Neural cell (in vitro differentiated cells): ENCODE data around the gene COL19A1. TPM values are rescaled to one million over a fixed set of nuclear protein-coding genes. Genes with fewer than 3 reads are reported as not detected.
"Not testable (repeated sequence)": the region's sequence is repeated elsewhere in the genome, so short reads cannot be mapped to it uniquely, and the experiment has no call there.

ENCODE experiments used
- H2AFZ ChIP-seq: fragments of 200-600, 300-800 bp; sonication (generic), shearing (Covaris generic); 2 replicates; pipeline ENCODE4 v1.6.0; 2014; ENCODE audit warnings: low read depth, mild to moderate bottlenecking, antibody characterized with exemption, low read length, moderate library complexity
- H3F3A ChIP-seq: fragments of 200-600 bp; shearing (Covaris generic); 2 replicates; pipeline ENCODE4 v1.6.1; 2016; ENCODE audit warnings: mild to moderate bottlenecking, moderate library complexity, mixed read lengths, antibody characterized with exemption, low read length; ENCODE audit not compliant: insufficient read depth, poor library complexity, severe bottlenecking
- H3K27ac ChIP-seq: fragments of 200-600, 300-800 bp; sonication (generic), shearing (Covaris generic); 2 replicates; pipeline ENCODE4 v1.5.1; 2014; ENCODE audit warnings: mild to moderate bottlenecking, low read length, moderate library complexity
- H3K27me3 ChIP-seq: fragments of 300-800, 200-600 bp; sonication (generic), shearing (Covaris generic); 2 replicates; pipeline ENCODE4 v1.6.0; 2014; ENCODE audit warnings: mild to moderate bottlenecking, low read depth, low read length, moderate library complexity; ENCODE audit not compliant: insufficient read depth
- H3K36me3 ChIP-seq: fragments of 300-800, 200-600 bp; sonication (generic), shearing (Covaris generic); 2 replicates; pipeline ENCODE4 v1.5.1; 2014; ENCODE audit warnings: mild to moderate bottlenecking, antibody characterized with exemption, low read length, moderate library complexity; ENCODE audit not compliant: insufficient read depth
- H3K4me2 ChIP-seq: fragments of 300-800, 200-600 bp; sonication (generic), shearing (Covaris generic); 2 replicates; pipeline ENCODE4 v1.6.0; 2014; ENCODE audit warnings: mild to moderate bottlenecking, low read length
- H3K4me3 ChIP-seq: fragments of 300-800, 200-600 bp; sonication (generic), shearing (Covaris generic); 2 replicates; pipeline ENCODE4 v1.5.1; 2014; ENCODE audit warnings: mild to moderate bottlenecking, low read length, moderate library complexity
- H3K79me2 ChIP-seq: fragments of 200-600 bp; shearing (Covaris generic); replicated peaks from 2 replicates; pipeline ENCODE4 v1.6.0; 2014; ENCODE audit warnings: mild to moderate bottlenecking, low read length, moderate library complexity; ENCODE audit not compliant: insufficient read depth
- H3K9ac ChIP-seq: fragments of 300-800, 200-600 bp; sonication (generic), shearing (Covaris generic); 2 replicates; pipeline ENCODE4 v1.6.1; 2016; ENCODE audit warnings: mild to moderate bottlenecking, low read length, mixed read lengths
- H3K9me2 ChIP-seq: fragments of 200-600 bp; shearing (Covaris generic); 2 replicates; pipeline ENCODE4 v1.6.1; 2016; ENCODE audit warnings: mild to moderate bottlenecking, low read length, mixed read lengths; ENCODE audit not compliant: insufficient read depth
- H3K9me3 ChIP-seq: fragments of 200-600, 300-800 bp; sonication (generic), shearing (Covaris generic); 2 replicates; pipeline ENCODE4 v1.6.1; 2016; ENCODE audit warnings: mild to moderate bottlenecking, mixed run types, low read length, moderate library complexity, mixed read lengths
- H4K20me1 ChIP-seq: fragments of 200-600 bp; shearing (Covaris generic); 2 replicates; pipeline ENCODE4 v1.6.1; 2016; ENCODE audit warnings: mild to moderate bottlenecking, mixed run types; ENCODE audit not compliant: insufficient read depth
- CTCF ChIP-seq: fragments of 450-650 bp; IDR thresholded peaks from 2 replicates; pipeline ENCODE4 v1.5.1; 2014; ENCODE audit warnings: antibody characterized with exemption, mild to moderate bottlenecking, moderate library complexity; ENCODE audit not compliant: poor library complexity, severe bottlenecking
- EP300 ChIP-seq: fragments of 450-650 bp; conservative IDR thresholded peaks from 2 replicates; pipeline ENCODE4 v1.6.1; 2014; ENCODE audit warnings: antibody characterized with exemption, mild to moderate bottlenecking, moderate library complexity; ENCODE audit not compliant: poor library complexity, severe bottlenecking
- EZH2 ChIP-seq: fragments of 200-600, 300-800 bp; shearing (Covaris generic), sonication (generic); IDR thresholded peaks from 2 replicates; pipeline ENCODE4 v1.6.1; 2014; ENCODE audit warnings: antibody characterized with exemption, low read length, borderline replicate concordance, mild to moderate bottlenecking; ENCODE audit not compliant: insufficient read depth, poor library complexity, severe bottlenecking
- MXI1 ChIP-seq: fragments of 450-650 bp; conservative IDR thresholded peaks from 2 replicates; pipeline ENCODE4 v1.6.1; 2014; ENCODE audit warnings: antibody characterized with exemption, mild to moderate bottlenecking; ENCODE audit not compliant: poor library complexity, severe bottlenecking
- POLR2AphosphoS5 ChIP-seq: IDR thresholded peaks from 2 replicates; pipeline ENCODE4 v1.6.1; 2012
- RAD21 ChIP-seq: fragments of 450-650 bp; conservative IDR thresholded peaks from 2 replicates; pipeline ENCODE4 v1.6.1; 2014; ENCODE audit warnings: antibody characterized with exemption, mild to moderate bottlenecking, moderate library complexity
- REST ChIP-seq: IDR thresholded peaks from 2 replicates; pipeline ENCODE4 v1.6.1; 2012; ENCODE audit warnings: borderline replicate concordance
- SMC3 ChIP-seq: fragments of 450-650 bp; conservative IDR thresholded peaks from 2 replicates; pipeline ENCODE4 v1.6.1; 2014; ENCODE audit warnings: antibody characterized with exemption, mild to moderate bottlenecking, moderate library complexity; ENCODE audit not compliant: poor library complexity
- TAF1 ChIP-seq: IDR thresholded peaks from 2 replicates; pipeline ENCODE4 v1.6.1; 2012; ENCODE audit warnings: low read depth
- polyA plus RNA-seq: library from polyadenylated mRNA; depleted of rRNA; stranded (reverse); fragments of >200 nt; gene quantifications from 2 replicates; pipeline ENCODE4 v1.2.3, GENCODE V29; 2014

Gene COL19A1
- polyA plus RNA-seq, 1 donor from 2014 or later = 0.24 TPM

DNA sequence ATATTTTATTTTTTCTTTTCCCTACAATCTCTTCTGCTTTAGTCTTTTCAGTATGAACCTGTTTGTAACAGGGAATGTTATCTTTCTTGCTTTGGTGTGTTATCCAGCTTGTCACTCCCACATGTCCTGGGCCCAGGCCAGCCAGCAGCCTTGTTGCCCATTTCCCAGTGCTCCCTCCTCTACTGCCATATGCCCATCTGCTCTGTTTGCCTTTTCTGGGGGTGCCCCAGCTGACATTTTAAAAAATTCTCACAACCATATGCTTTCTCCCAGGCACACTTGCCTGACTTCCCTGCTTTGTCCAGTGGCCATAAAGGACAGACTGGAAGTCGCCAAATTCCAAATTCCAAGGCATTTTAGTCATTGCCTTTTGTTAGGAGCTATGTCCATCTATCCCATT, 45.9 kb upstream of the COL19A1 start:
- no peak overlapping the region for H2AFZ ChIP-seq
- no peak overlapping the region for H3K27ac ChIP-seq
- no peak overlapping the region for H3K9ac ChIP-seq
- TF ChIP-seq POLR2AphosphoS5 = no peak
- TF ChIP-seq SMC3 = no peak
- TF ChIP-seq EP300 = no peak
- TF ChIP-seq REST = no peak
- no peak for TF ChIP-seq TAF1
- TF ChIP-seq MXI1 = no peak
- no peak for TF ChIP-seq RAD21
- TF ChIP-seq CTCF = no peak
- TF ChIP-seq EZH2 = no peak
- no peak overlapping the region for H3K4me2 ChIP-seq
- H3F3A ChIP-seq = no peaks in the 10 kb centered on the region
- no peaks in the 10 kb centered on the region for H3K27me3 ChIP-seq
- no peaks in the 10 kb centered on the region for H4K20me1 ChIP-seq
- H3K9me2 ChIP-seq = no peaks in the 10 kb centered on the region
- H3K4me3 ChIP-seq = no peak overlapping the region
- no peaks in the 10 kb centered on the region for H3K36me3 ChIP-seq
- no peaks in the 10 kb centered on the region for H3K79me2 ChIP-seq
- no peaks in the 10 kb centered on the region for H3K9me3 ChIP-seq

- H3K79me2 ChIP-seq, H3K27me3 ChIP-seq, H3K9me3 ChIP-seq, H3K4me3 ChIP-seq, H3F3A ChIP-seq, H3K9ac ChIP-seq, H4K20me1 ChIP-seq, H2AFZ ChIP-seq, H3K4me2 ChIP-seq, H3K36me3 ChIP-seq, H3K9me2 ChIP-seq, H3K27ac ChIP-seq: not testable (repeated sequence)
Observed at GRCh38 chr6:69824355-69824754, 42.0 kb upstream of the COL19A1 start.

DNA sequence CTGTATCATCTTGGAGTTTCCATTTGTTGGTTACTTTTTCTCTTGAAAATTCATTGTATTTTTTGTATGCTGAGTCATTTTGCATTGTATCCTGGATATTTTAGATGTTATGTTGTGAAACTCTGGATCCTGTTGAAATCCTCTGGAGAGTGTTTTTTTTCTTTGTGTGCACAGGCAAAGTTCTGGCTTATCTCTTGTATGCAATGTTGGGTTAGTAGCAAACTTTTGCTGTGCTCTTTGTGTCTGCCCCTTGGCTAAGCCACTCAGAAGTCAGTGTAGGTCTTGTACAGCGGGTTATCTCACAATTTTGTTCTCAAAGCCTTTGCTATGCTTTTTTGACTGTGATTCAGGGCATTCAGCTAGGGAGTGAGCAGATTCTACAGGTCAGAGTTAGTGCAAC, 40.5 kb upstream of the COL19A1 start:
- no peak overlapping the region for H3K4me3 ChIP-seq
- no peak overlapping the region for H3K9ac ChIP-seq
- no peaks in the 10 kb centered on the region for H3K9me2 ChIP-seq
- no peaks in the 10 kb centered on the region for H3K9me3 ChIP-seq
- H3K4me2 ChIP-seq = no peak overlapping the region
- H3K36me3 ChIP-seq = no peaks in the 10 kb centered on the region
- no peaks in the 10 kb centered on the region for H3K79me2 ChIP-seq
- H4K20me1 ChIP-seq = no peaks in the 10 kb centered on the region
- no peaks in the 10 kb centered on the region for H3K27me3 ChIP-seq
- H3K27ac ChIP-seq = no peak overlapping the region
- no peaks in the 10 kb centered on the region for H3F3A ChIP-seq
- TF ChIP-seq CTCF = no peak
- H2AFZ ChIP-seq = no peak overlapping the region
